Endothelial cell of umbilical vein (primary cell): ENCODE results near the gene COX10. TPM values are rescaled to one million over a fixed set of nuclear protein-coding genes. Genes with fewer than 3 reads are reported as not detected.

Experiments
- BruUV-seq: library from RNA; stranded (reverse); fragments of 400-500 nt; replicated peaks from 2 replicates; lab custom pipeline; 2021; lab: Mats Ljungman, UMichigan
- CTCF ChIA-PET: fragments of 300-600, 350-600 bp; sonication (Branson Sonifier 250); formaldehyde crosslinking; loops from one replicate; lab custom pipeline; 2021; ENCODE audit warnings: antibody characterized with exemption, inconsistent platforms; lab: Charles Lee
- POLR2A ChIA-PET: fragments of 300-600, 350-600 bp; sonication (Branson Sonifier 250); formaldehyde crosslinking; loops from one replicate; lab custom pipeline; 2021; ENCODE audit warnings: antibody characterized with exemption, inconsistent platforms; lab: Charles Lee
- DNase-seq: peaks from one replicate; pipeline ENCODE4 v3.0.0-alpha.2; 2011; ENCODE audit warnings: low read depth, low spot score
- FAIRE-seq: peaks from 2 replicates; lab custom pipeline; 2011; peaks lifted over from hg19 to GRCh38; lab: Jason Lieb, UNC
- H2AFZ ChIP-seq: 2 replicates; pipeline ENCODE4 v1.6.0; 2012; ENCODE audit warnings: low read depth, low read length, control low read depth, inconsistent platforms
- H3K27ac ChIP-seq: 2 replicates; pipeline ENCODE4 v1.5.1; 2011; ENCODE audit warnings: low read depth, mild to moderate bottlenecking, control low read depth, low read length, moderate library complexity; ENCODE audit not compliant: insufficient read depth
- H3K27me3 ChIP-seq, 2 experiments: 2 replicates each; pipeline versions ENCODE4 v1.6.0 to v1.6.1; 2011; ENCODE audit warnings: low read length in 2 of 2, mixed read lengths in 1 of 2; ENCODE audit not compliant: control insufficient read depth in 2 of 2, insufficient read depth in 2 of 2
- H3K36me3 ChIP-seq, 2 experiments: 2 replicates in 1 of 2; 3 replicates in 1 of 2; pipeline ENCODE4 v1.5.1; 2011; ENCODE audit warnings: low read length in 2 of 2, mild to moderate bottlenecking in 1 of 2, moderate library complexity in 1 of 2; ENCODE audit not compliant: control insufficient read depth in 2 of 2, insufficient read depth in 2 of 2; ENCODE audit errors: extremely low read depth in 1 of 2
- H3K4me1 ChIP-seq: 3 replicates; pipeline ENCODE4 v1.5.1; 2011; ENCODE audit warnings: mild to moderate bottlenecking, low read length; ENCODE audit not compliant: control insufficient read depth, insufficient read depth; ENCODE audit errors: extremely low read depth
- H3K4me2 ChIP-seq: 2 replicates; pipeline ENCODE4 v1.6.1; 2011; ENCODE audit warnings: low read length, control low read depth, mixed read lengths; ENCODE audit not compliant: insufficient read depth
- H3K4me3 ChIP-seq, 3 experiments: fragments of 200-600 bp in 1 of 3; sonication (generic), shearing (Covaris generic) in 1 of 3; replicated peaks in 1 of 3; 2 replicates each; pipeline ENCODE4 v1.5.1; 2011 to 2016; ENCODE audit warnings: control low read depth in 3 of 3, low read length in 3 of 3, mild to moderate bottlenecking in 2 of 3, inconsistent platforms in 1 of 3, low read depth in 1 of 3, moderate library complexity in 1 of 3; ENCODE audit not compliant: insufficient read depth in 1 of 3
- H3K79me2 ChIP-seq: 2 replicates; pipeline ENCODE4 v1.6.0; 2012; ENCODE audit warnings: low read length, inconsistent platforms; ENCODE audit not compliant: control insufficient read depth, insufficient read depth
- H3K9ac ChIP-seq: replicated peaks from 2 replicates; pipeline ENCODE3; 2011; ENCODE audit warnings: low read length, control low read depth; ENCODE audit not compliant: insufficient read depth; ENCODE audit errors: extremely low read depth
- H3K9me1 ChIP-seq: replicated peaks from 3 replicates; pipeline ENCODE4 v1.6.0; 2011; ENCODE audit warnings: mild to moderate bottlenecking, low read length; ENCODE audit not compliant: control insufficient read depth, insufficient read depth; ENCODE audit errors: extremely low read depth
- H3K9me3 ChIP-seq: replicated peaks from 2 replicates; pipeline ENCODE4 v1.5.1; 2012; ENCODE audit warnings: low read length, inconsistent platforms; ENCODE audit not compliant: control insufficient read depth, insufficient read depth
- H4K20me1 ChIP-seq: replicated peaks from 2 replicates; pipeline ENCODE3; 2011; ENCODE audit warnings: mild to moderate bottlenecking, low read length; ENCODE audit not compliant: control insufficient read depth, insufficient read depth; ENCODE audit errors: extremely low read depth
- CTCF ChIP-seq, 2 donors: IDR thresholded peaks; 1 replicate in 1 of 2; 2 replicates in 1 of 2; pipeline ENCODE4 v1.5.1; 2011; ENCODE audit warnings: low read length in 2 of 2, mild to moderate bottlenecking in 2 of 2, moderate library complexity in 2 of 2, control low read depth in 1 of 2, inconsistent platforms in 1 of 2, low read depth in 1 of 2; ENCODE audit not compliant: insufficient read depth in 1 of 2; ENCODE audit errors: extremely low read depth in 1 of 2
- EZH2 ChIP-seq: IDR thresholded peaks from 2 replicates; pipeline ENCODE4 v1.6.1; 2012; ENCODE audit warnings: borderline replicate concordance, low read depth, mild to moderate bottlenecking, moderate library complexity, low read length, inconsistent platforms; ENCODE audit not compliant: severe bottlenecking
- FOS ChIP-seq: IDR thresholded peaks from 2 replicates; pipeline ENCODE4 v1.6.1; 2011; ENCODE audit warnings: mild to moderate bottlenecking, low read length, moderate library complexity, borderline replicate concordance; ENCODE audit not compliant: insufficient read depth
- GATA2 ChIP-seq: IDR thresholded peaks from 2 replicates; pipeline ENCODE4 v1.7.0; 2011; ENCODE audit warnings: low read depth, mild to moderate bottlenecking, moderate library complexity, mixed read lengths, low read length; ENCODE audit not compliant: insufficient read length, insufficient read depth
- JUN ChIP-seq: IDR thresholded peaks from 2 replicates; pipeline ENCODE4 v1.6.1; 2011; ENCODE audit warnings: borderline replicate concordance, low read depth; ENCODE audit not compliant: insufficient read length, insufficient read depth
- MAX ChIP-seq: IDR thresholded peaks from 2 replicates; pipeline ENCODE4 v1.6.1; 2011; ENCODE audit not compliant: insufficient read depth, insufficient read length
- MYC ChIP-seq: IDR thresholded peaks from one replicate; pipeline ENCODE4 v1.6.1; 2011; ENCODE audit warnings: mild to moderate bottlenecking, low read depth, low read length
- POLR2A ChIP-seq: IDR thresholded peaks from 2 replicates; pipeline ENCODE4 v1.6.1; 2012; ENCODE audit warnings: low read depth, mild to moderate bottlenecking, control low read depth, low read length
- POLR2AphosphoS5 ChIP-seq: IDR thresholded peaks from 2 replicates; pipeline ENCODE4 v1.6.1; 2012; ENCODE audit warnings: low read depth, mild to moderate bottlenecking, control low read depth, low read length, moderate library complexity; ENCODE audit not compliant: insufficient read depth
- dilution Hi-C: fragments of 300-500 bp; cut with MboI; formaldehyde crosslinking; loops from one replicate; pipeline ENCODE4 v1.15.0; 2019; ENCODE audit warnings: low sequenced_read_pairs; ENCODE audit not compliant: extremely low pct_ligation_motif_present
- intact Hi-C: fragments of 100-400 bp; cut with micrococcal nuclease; formaldehyde crosslinking; loops from one replicate; pipeline ENCODE4 v1.10.0; 2022
- polyA plus RNA-seq, 4 experiments: library from polyadenylated mRNA; depleted of rRNA in 3 of 4; stranded (reverse) in 3 of 4; unstranded in 1 of 4; fragments of >200 nt; gene quantifications; 2 replicates each; pipeline versions ENCODE4 v1.2.1 to v1.2.3, GENCODE V29; 2011 to 2012; ENCODE audit warnings: missing spikeins in 1 of 4
- total RNA-seq: library from RNA; stranded (reverse); gene quantifications from 2 replicates; pipeline ENCODE4 v1.2.3, GENCODE V29; 2021

The COX10 gene
- total and polyA plus RNA-seq, 2 donors (not counting 3 experiments of a cell fraction or from before 2014, with no cell fraction given) = 9.8 to 12.1 TPM

- Histone ChIP-seq H3K9me3 (no peaks in the 10 kb centered on the region), H3K4me2 (no peak overlapping the region), H3K4me1 (no peaks in the 10 kb centered on the region), H3K9ac (no peak overlapping the region), H3K4me3 (no peak overlapping the region), H3K27me3 (no peaks in the 10 kb centered on the region), H3K79me2 (no peaks in the 10 kb centered on the region), H3K9me1 (no peaks in the 10 kb centered on the region), H3K36me3 (no peaks in the 10 kb centered on the region), H3K27ac (no peak overlapping the region), H4K20me1 (no peaks in the 10 kb centered on the region), H2AFZ (no peak overlapping the region)
- dilution Hi-C loops (no loop called here), intact Hi-C loops (no loop called here)
- no peak for FAIRE-seq
- DNase-seq = no peak
- BruUV-seq = no TSS peak
- POLR2A ChIA-PET = no interaction called here
- TF ChIP-seq EZH2 (no peak), MYC (no peak)
- CTCF ChIA-PET = interaction anchor here (0.8 to 1.5 kb wide), 3 partner anchors 10 to 71 kb away, joined by 3 to 5 read pairs (median 3); no protein-coding TSS in a partner anchor
Observed at GRCh38 chr17:14133104-14133503, 63.8 kb downstream of the COX10 start.

- H3K4me1 ChIP-seq = no peaks in the 10 kb centered on the region
- H3K4me2 ChIP-seq = no peak overlapping the region
- dilution Hi-C loops = no loop called here
- BruUV-seq = no TSS peak
- no peaks in the 10 kb centered on the region for H3K9me3 ChIP-seq
- H3K9ac ChIP-seq = no peak overlapping the region
- FAIRE-seq (no peak), DNase-seq (no peak)
- ChIA-PET CTCF (no interaction called here), POLR2A (no interaction called here)
- H3K27me3 ChIP-seq = no peaks in the 10 kb centered on the region
- intact Hi-C loops = no loop called here
- TF ChIP-seq MAX = no peak
- TF ChIP-seq JUN = no peak
- TF ChIP-seq GATA2 = no peak
- no peak for TF ChIP-seq FOS
- no peak for TF ChIP-seq POLR2A
- no peak for TF ChIP-seq CTCF (IDR thresholded peaks at IDR 0.05; ENCODE audit: extremely low read depth in 1 of 2, insufficient read depth in 1 of 2, low read depth in 1 of 2, low read length in 2 of 2)
- TF ChIP-seq MYC = no peak
- no peak for TF ChIP-seq POLR2AphosphoS5
- no peak for TF ChIP-seq EZH2
- H3K79me2 ChIP-seq = no peaks in the 10 kb centered on the region
- no peak overlapping the region for H3K27ac ChIP-seq
- no peaks in the 10 kb centered on the region for H3K9me1 ChIP-seq
- no peak overlapping the region for H3K4me3 ChIP-seq
- no peaks in the 10 kb centered on the region for H3K36me3 ChIP-seq
- H2AFZ ChIP-seq = no peak overlapping the region
- H4K20me1 ChIP-seq = no peaks in the 10 kb centered on the region
Observed at GRCh38 chr17:14134456-14134855, 65.2 kb downstream of the COX10 start.
